ENCODE measurements around the gene MRTFB. TPM values are rescaled to one million over a fixed set of nuclear protein-coding genes. Genes with fewer than 3 reads are reported as not detected.

The MRTFB gene
- total RNA-seq, 6 experiments from 2014 or later: 15.7 to 23.9 (median 18.6) TPM

GRCh38 chr16:14133907-14134306, 62.8 kb downstream of the MRTFB start:
- no peak for DNase-seq
- Histone ChIP-seq H3K36me3 (no peaks in the 10 kb centered on the region), H3K27me3 (no peaks in the 10 kb centered on the region), H3K4me1 (peaks cover 0 to 10% (median 0%) of the 10 kb centered on the region in 4 donors), H3K9me3 (no peaks in the 10 kb centered on the region), H3K4me3 (no peak overlapping the region), H3K27ac (no peak overlapping the region)
- WGBS (ENCODE audit: insufficient coverage, low coverage, low lambda C conversion rate, missing lambda C conversion rate): 95% methylated on average over 1 of the region's 1 CpG
- intact Hi-C loops (cut with DNase I): no loop called here
- no peak for ATAC-seq
- TF ChIP-seq CTCF (IDR thresholded peaks at IDR 0.05) (no peak), POLR2A (IDR thresholded peaks at IDR 0.05) (no peak)

DNA sequence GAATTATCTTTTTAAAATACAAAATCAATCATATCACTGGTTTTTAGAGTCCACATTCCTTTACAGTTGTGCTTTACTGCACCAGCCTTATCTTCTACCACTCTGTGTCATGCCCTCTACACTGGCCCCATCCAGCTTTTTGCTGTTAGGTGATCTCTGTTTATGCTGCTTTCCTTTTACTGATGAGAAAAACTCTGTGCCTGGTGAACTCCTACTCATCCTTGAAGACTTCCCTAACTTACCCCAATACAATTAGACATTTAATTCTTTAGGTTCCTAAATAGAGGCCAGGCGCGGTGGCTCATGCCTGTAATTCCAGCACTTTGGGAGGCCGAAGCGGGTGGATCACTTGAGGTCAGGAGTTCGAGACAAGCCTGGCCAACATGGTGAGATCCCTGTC, 64.6 kb downstream of the MRTFB start:
- no peaks in the 10 kb centered on the region for H3K27me3 ChIP-seq
- H3K4me1 ChIP-seq: peaks cover 0 to 10% (median 0%) of the 10 kb centered on the region in 4 donors
- WGBS (ENCODE audit: insufficient coverage, low coverage, low lambda C conversion rate, missing lambda C conversion rate): 88% methylated on average over 5 of the region's 5 CpGs
- no peak overlapping the region for H3K27ac ChIP-seq
- ATAC-seq (no peak), DNase-seq (no peak)
- H3K4me3 ChIP-seq: no peak overlapping the region
- intact Hi-C loops (cut with DNase I): no loop called here
- TF ChIP-seq CTCF (IDR thresholded peaks at IDR 0.05) (no peak), POLR2A (IDR thresholded peaks at IDR 0.05) (no peak)
- peaks cover 0 to under 1% (median 0%) of the 10 kb centered on the region in 4 donors for H3K36me3 ChIP-seq
- no peaks in the 10 kb centered on the region for H3K9me3 ChIP-seq

DNA sequence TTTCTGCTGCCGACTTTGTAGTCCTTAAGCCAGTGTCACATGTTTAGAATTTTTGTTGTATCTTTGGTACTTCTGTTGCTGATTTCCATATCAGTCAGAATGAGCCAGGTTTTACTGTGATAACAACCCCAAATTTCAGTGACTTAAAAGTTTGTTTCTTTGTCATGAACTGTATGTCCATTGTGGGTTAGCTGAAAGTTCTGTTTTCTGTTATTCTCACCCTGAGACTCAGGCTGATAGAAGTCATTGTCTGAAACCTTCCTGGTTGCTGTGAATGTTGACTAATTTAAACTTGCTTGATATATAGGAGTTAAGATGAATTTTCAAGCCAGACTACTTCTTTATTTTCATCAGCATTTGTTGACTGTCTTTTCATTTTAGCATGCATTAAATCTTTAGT, 68.8 kb downstream of the MRTFB start:
- no peak for DNase-seq
- WGBS (ENCODE audit: insufficient coverage, low coverage, low lambda C conversion rate, missing lambda C conversion rate): 100% methylated on average over 1 of the region's 1 CpG

GRCh38 chr16:14140923-14141322, 69.8 kb downstream of the MRTFB start:
- intact Hi-C loops (cut with DNase I): no loop called here
- Histone ChIP-seq H3K27me3 (no peaks in the 10 kb centered on the region), H3K9me3 (no peaks in the 10 kb centered on the region), H3K4me1 (no peaks in the 10 kb centered on the region), H3K4me3 (no peak overlapping the region), H3K36me3 (peaks cover 0 to 5% (median 0%) of the 10 kb centered on the region in 4 donors), H3K27ac (no peak overlapping the region)
- TF ChIP-seq CTCF (IDR thresholded peaks at IDR 0.05): no peak
- TF ChIP-seq POLR2A (IDR thresholded peaks at IDR 0.05): no peak
- 93% methylated on average over 5 of the region's 5 CpGs for WGBS (ENCODE audit: insufficient coverage, low coverage, low lambda C conversion rate, missing lambda C conversion rate)
- DNase-seq (no peak), ATAC-seq (no peak)

More for the DNA sequence above, 68.8 kb downstream of the MRTFB start:
- H3K36me3 ChIP-seq: peaks cover 0 to 5% (median 0%) of the 10 kb centered on the region in 4 donors
- TF ChIP-seq POLR2A (IDR thresholded peaks at IDR 0.05) (no peak), CTCF (IDR thresholded peaks at IDR 0.05) (no peak)
- no peak overlapping the region for H3K27ac ChIP-seq
- no peak overlapping the region for H3K4me3 ChIP-seq
- intact Hi-C loops (cut with DNase I): no loop called here
- H3K9me3 ChIP-seq: no peaks in the 10 kb centered on the region
- no peaks in the 10 kb centered on the region for H3K27me3 ChIP-seq
- no peaks in the 10 kb centered on the region for H3K4me1 ChIP-seq
- no peak for ATAC-seq

- Histone ChIP-seq H3K36me3 (no peaks in the 10 kb centered on the region), H3K9me3 (no peaks in the 10 kb centered on the region), H3K4me1 (peaks cover 0 to 10% (median 3%) of the 10 kb centered on the region in 4 donors), H3K27me3 (no peaks in the 10 kb centered on the region), H3K4me3 (no peak overlapping the region), H3K27ac (no peak overlapping the region)
- TF ChIP-seq CTCF (IDR thresholded peaks at IDR 0.05) (no peak), POLR2A (IDR thresholded peaks at IDR 0.05) (no peak)
- ATAC-seq: no peak
- no peak for DNase-seq
- intact Hi-C loops (cut with DNase I): no loop called here
Measured at GRCh38 chr16:14146445-14146844, 75.3 kb downstream of the MRTFB start.
